Middle frontal gyrus (tissue), 1 donor: ENCODE data around the gene KLHL40.

Experiments
- DNase-seq: peaks from one replicate; pipeline ENCODE4 v3.0.0-alpha.2; 2015; ENCODE audit warnings: low spot score; ENCODE audit errors: extremely low spot score

Gene KLHL40

GRCh38 chr3:42685363-42685881, at the start of gene KLHL40:
KLHL40 (plus strand) TSS chr3:42685537; CDS start chr3:42685619, 82 bp downstream.
- no peak for DNase-seq

DNA sequence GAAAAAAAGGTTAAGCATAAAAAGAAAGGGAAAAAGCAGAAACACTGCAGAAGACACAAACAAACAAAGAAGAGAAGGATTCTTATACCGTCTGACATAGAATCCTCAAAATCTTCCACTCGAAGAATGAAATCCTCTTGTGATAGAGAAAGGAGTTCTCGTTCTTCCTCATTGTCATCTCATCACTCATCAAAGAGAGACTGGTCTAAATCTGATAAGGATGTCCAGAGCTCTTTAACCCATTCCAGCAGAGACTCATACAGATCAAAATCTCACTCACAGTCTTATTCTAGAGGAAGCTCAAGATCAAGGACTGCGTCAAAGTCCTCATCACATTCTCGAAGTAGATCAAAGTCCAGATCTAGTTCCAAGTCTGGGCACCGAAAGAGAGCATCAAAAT, 48.3 kb upstream of the KLHL40 start:
- no peak for DNase-seq

DNA sequence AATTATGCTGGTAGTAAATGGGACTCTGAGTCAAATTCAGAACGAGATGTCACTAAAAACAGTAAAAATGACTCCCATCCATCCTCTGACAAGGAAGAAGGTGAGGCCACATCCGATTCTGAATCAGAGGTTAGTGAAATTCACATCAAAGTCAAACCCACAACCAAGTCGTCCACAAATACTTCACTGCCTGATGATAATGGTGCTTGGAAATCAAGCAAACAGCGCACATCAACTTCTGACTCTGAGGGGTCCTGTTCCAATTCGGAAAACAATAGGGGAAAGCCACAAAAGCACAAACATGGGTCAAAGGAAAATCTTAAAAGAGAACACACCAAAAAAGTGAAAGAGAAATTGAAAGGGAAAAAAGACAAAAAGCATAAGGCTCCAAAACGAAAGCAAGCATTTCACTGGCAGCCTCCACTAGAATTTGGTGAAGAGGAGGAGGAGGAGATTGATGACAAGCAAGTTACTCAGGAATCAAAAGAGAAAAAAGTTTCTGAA, 46.9 kb upstream of the KLHL40 start:
- no peak for DNase-seq

GRCh38 chr3:42639192-42639591, 46.1 kb upstream of the KLHL40 start:
- no peak for DNase-seq

GRCh38 chr3:42640129-42640528, 45.2 kb upstream of the KLHL40 start:
- DNase-seq, result no peak

DNA sequence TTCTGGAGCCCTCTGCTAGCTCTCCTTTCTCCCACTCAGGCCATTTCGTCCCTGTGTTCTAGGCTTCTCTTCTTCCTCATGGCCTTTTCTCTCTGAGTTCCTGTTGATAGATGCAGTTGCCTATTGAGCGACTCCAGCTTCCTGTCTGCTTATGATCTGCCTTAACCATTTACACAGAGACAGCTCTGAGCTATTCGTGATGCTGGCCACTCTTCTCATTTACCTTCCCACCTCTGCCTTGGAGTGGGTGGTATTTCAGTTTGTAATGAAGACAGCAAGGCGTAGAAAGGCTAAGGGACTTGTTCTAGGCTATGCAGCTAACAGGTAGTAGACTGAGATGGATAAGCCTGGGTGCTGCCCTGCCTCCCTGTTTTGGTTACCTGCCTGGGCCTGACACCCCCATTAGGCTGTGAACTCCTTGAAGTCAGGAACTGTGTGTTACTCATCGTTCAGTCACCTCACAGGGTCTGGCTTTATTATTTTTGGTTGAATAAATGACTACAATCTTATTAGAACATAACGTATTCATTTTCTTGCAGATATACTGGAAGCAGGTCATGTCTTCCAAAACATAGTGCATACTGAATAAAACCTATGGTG, 44.5 kb upstream of the KLHL40 start:
- no peak for DNase-seq

DNA sequence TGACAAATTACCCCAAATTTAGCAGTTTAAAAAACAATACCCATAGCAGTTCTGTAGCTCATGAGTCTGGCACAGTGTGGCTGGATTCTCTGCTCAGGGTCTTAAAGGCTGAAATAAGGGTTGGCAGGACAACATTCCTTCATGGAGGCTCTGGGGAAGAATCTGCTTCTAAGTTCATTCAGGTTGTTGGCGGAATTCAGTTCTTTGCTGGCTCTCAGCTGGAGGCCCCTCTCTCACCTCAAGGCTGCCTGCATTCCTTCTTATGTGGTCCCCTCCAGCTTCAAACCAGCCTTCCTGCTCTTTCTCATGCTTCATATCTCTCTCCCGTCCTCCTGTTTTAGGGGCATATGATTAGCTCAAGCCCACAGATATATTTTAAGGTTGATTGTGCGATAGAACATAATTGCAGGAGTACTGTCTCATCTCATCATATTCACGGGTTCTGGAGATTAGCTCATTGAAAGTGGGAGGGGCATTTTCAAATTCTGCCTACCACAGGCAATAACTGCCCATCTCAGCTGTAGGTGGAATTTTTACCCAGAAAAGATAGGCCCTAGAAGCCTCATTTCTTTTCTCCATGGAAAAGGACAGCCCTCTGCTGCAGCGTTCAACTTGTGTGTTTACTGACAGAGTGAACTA, 37.4 kb upstream of the KLHL40 start:
- no peak for DNase-seq

DNA sequence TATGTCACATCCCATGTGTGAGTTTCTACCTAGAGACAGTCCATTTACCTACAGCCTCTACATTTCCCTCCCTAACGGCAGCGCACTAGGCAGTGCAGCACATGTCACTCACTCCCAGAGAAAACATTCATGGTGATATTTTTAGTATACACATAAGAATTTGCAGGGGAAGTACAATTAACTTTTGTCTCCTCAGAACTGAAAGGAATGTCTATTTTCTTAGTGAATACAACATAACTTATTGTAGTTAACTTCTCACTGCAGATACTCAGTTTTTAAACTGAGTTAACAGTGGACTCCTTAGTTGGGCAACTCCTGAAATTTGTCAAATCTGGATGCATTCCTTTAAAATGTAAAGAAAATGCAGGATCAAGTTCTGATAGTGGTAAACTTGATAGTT, 36.3 kb upstream of the KLHL40 start:
- DNase-seq, result no peak

DNA sequence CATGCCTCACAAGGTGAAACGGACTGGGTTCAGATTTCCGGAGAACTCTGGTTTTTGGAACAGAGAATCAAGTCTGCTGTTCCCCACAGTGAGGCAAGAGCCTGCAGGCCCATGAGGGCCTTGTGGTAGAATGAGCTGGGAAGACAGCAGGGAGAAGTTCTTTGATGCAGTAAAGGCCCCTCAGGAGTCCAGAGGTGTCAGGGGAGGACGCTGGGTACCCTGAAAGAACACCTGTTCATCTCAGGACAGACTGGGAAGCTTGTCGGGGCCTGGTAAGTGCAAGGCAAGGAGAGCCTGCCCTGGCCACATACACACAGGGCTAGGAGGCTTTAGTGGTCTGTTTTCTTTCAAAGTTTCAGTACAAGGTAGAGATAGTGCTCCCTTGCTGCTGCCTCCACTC, 35.6 kb upstream of the KLHL40 start:
- DNase-seq, result no peak

DNA sequence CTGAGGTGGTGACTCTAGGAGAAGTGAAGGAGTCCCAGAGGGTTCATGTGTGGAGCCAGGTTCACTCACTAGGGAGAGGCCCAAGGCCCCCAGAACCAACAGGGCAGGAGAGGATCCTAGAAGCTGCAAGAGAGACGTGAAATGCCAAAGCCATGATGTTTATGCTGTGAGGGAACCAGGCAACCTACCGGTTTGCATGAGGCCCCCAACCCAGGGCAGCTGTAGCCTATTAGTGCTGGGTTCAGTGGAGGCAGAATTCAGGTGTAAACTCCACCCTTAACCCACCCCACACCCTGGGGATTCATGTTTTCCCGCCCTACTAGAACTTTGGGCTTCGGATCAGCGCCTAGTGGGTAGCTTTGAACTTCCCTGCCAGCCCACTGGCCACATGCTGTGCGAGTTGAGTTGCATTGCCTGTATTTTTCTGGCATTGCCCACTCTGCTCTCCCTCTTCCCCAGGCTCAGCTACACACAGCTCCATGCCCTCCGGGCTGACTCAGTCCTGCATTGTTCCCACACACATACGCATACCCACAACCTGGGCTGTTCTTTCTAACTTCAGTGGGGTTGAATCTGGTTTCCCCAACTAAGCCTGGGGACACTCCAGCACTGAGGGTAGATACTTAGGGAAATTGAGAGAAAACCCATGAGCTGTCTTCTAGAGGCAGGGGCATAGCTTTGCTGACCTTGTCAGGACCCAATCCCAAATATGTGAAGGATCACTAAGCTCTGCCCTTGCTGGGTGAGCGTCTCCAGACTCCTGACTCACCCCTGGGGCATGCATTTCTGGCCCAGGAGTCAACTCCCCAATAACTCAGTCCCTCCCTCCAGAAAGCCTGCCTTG, 33.9 kb upstream of the KLHL40 start:
- DNase-seq, result no peak

DNA sequence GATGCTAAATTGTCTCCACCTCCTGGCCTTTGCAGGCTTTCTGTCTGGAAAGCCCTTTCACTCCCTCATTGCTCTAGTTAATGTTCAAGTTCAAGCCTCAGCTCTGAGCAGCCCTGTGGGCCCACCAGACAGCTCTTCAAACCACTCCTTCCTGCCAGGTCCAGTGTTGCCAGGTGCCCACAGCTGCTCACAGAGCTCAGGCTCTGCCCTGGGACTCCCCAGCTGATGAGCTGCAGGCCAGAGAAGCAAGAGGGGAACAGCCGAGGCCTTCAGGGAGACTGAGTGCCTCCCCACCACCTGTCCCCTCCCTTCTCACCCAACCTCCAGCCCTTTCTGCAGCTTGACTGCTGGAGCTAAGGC, 33.1 kb upstream of the KLHL40 start:
- DNase-seq, result no peak

DNA sequence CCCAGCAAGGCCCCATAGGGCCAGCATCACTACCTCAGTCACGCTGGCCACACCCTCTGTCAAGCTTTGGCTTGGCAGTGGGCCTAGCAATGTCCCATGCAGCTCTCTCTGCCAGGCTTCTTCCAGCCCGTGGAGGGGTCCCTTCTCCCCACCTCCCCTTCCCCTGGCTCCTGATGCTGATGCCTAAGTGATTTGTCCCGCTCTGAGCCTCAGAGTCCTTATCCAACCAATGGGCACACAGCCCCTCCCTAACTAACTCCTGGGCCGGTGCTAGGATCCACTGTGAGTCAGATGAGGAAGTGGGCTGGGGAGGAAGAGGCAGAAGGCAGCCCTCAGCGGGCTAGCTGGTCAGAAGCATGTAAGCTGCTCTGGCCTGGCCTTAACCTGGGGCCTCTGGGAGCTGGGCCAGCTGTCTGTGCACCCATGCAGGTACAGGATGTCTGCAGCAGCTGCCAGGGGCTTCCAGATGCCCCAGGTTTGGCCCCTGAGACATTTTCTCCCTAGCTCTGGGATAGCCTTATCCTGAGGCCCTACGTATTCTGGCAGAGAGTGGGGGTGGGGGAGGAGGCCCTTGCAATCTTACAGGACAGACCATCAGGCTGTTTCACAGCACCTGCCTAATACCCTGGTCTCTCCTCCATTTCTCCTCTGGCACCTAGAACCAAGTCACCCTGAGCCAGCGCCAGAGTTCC, 32.6 kb upstream of the KLHL40 start:
- no peak for DNase-seq

DNA sequence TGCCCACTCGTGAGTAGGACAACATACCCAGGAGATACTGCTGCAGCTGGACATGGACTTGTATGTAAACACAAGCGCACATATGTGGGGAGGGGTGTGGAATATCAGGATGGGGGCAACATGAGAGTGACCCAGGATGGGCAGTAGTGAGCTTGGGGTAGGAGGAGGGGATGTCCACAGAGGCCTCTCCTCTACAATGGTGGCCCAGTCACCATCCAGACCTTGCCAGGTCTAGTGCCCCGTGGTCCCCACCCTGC, 32.1 kb upstream of the KLHL40 start:
- DNase-seq, result no peak

DNA sequence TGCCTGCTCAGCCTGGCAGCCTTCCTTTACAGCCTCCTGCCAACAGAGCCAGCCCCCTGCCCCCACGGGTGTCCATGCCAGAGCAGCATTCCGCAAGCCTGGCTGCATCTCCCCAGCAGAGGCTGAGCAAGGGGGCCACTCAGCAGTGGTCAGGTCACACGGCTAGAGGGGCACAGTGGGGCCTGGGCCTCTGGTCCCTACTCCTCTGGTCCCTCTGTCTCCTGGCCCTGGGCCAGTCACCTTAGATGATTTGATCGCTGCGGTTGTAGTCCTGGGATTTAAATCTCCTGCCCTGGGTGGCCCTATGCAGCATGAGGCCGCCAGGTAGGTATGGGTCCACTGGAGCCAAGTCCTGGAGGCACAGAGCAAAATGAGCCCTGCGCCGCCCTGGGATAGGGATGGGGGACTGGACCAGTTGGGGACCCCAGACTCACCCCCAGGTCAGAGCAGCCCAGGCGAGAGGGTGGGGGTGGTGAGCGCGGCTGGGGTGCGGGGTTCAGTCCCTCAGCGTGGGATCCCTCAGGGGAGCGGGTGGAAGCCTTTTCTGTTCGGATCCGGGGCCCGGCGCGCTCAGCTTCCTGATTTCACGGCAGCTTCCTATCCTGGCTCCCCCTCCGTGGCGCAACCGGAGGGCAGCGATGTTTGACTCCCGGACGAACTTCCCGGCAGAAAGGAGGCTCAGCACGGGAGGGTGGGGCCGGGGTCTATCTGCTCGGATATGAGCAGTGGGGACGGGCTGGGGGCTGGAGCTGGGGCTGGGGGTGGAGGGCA, 31.6 kb upstream of the KLHL40 start, which contains the start of gene ZBTB47:
ZBTB47 (plus strand) TSS at position 138 of the 771 bp plus-strand sequence. CDS start 4,659 bp downstream, outside the sequence.
- DNase-seq, result no peak

- peak; percentile 62 for DNase-seq
Observed at GRCh38 chr3:42654331-42655201, 30.8 kb upstream of the KLHL40 start.

GRCh38 chr3:42655331-42655888, 29.9 kb upstream of the KLHL40 start:
- no peak for DNase-seq

DNA sequence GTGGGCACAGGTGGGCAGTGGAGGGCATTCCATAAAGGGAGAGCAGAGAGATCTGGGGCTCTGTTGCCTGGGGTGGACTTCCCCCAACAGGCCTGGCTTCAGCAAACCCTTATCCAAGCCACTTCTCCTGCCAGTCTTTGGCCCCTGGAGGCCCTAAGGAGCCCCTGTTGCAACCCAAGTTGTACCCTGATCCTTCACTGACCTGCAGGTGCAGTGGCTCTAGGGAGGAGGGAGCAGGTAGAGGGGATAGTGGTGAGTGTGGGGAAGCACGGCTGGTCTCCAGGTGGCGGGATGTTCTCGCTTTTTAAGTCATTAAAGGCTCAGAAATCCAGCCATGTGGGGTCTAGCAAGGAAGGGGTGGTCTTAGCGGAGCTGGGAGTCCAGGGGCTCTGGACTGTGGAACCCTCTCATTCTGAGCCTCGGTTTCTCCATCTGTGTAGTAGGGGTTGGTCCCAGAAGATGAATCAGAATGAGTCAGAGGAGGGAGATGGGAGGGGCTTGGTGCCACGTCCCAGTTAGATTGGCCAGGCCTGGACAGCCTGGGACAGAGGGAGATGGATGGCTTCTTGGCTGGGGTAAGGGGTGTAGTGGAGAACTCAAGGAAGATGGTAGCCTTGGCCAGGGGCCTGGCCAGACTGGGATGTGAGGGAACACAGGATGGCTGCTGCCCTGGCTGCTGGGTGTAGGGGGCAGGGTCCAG, 29.2 kb upstream of the KLHL40 start:
- DNase-seq, result no peak

GRCh38 chr3:42656680-42657610, 28.4 kb upstream of the KLHL40 start:
- DNase-seq, result no peak
